HL-60 (cell line): ENCODE results near the gene PNPLA1.

ENCODE experiments used
- DNase-seq, 2 experiments: peaks; one replicate each; pipeline ENCODE4 v3.0.0-alpha.2; 2010 to 2020; ENCODE audit warnings: low read depth in 1 of 2, low spot score in 1 of 2
- H3K27ac ChIP-seq: fragments of 250-450 bp; sonication (Bioruptor Pico); replicated peaks from 2 replicates; pipeline ENCODE4 v1.5.1; 2020; ENCODE audit warnings: mild to moderate bottlenecking, moderate library complexity
- H3K27me3 ChIP-seq: fragments of 250-450 bp; sonication (Bioruptor Pico); 2 replicates; pipeline ENCODE4 v1.5.1; 2021; ENCODE audit warnings: mild to moderate bottlenecking, moderate library complexity; ENCODE audit not compliant: insufficient read depth, poor library complexity, severe bottlenecking
- H3K4me3 ChIP-seq: replicated peaks from 2 replicates; pipeline ENCODE4 v1.5.1; 2011; ENCODE audit warnings: mild to moderate bottlenecking, control low read depth, low read length; ENCODE audit not compliant: insufficient read depth
- GABPA ChIP-seq: IDR thresholded peaks from 2 replicates; pipeline ENCODE4 v1.6.1; 2012; ENCODE audit warnings: low read depth
- POLR2AphosphoS5 ChIP-seq: IDR thresholded peaks from 2 replicates; pipeline ENCODE4 v1.6.1; 2012; ENCODE audit warnings: low read depth
- SPI1 ChIP-seq: IDR thresholded peaks from 2 replicates; pipeline ENCODE4 v1.6.1; 2012; ENCODE audit warnings: low read depth, mild to moderate bottlenecking, borderline replicate concordance
- TF ChIP-seq, protein P1 (sequence below): IDR thresholded peaks from 2 replicates; pipeline ENCODE4 v1.6.1; 2012; ENCODE audit warnings: low read depth; ENCODE audit not compliant: insufficient replicate concordance
- TF ChIP-seq, protein P2 (sequence below): IDR thresholded peaks from one replicate; pipeline ENCODE4 v1.5.1; 2011; ENCODE audit warnings: low read length, control low read depth, inconsistent platforms; ENCODE audit not compliant: insufficient read depth

The PNPLA1 gene

DNA sequence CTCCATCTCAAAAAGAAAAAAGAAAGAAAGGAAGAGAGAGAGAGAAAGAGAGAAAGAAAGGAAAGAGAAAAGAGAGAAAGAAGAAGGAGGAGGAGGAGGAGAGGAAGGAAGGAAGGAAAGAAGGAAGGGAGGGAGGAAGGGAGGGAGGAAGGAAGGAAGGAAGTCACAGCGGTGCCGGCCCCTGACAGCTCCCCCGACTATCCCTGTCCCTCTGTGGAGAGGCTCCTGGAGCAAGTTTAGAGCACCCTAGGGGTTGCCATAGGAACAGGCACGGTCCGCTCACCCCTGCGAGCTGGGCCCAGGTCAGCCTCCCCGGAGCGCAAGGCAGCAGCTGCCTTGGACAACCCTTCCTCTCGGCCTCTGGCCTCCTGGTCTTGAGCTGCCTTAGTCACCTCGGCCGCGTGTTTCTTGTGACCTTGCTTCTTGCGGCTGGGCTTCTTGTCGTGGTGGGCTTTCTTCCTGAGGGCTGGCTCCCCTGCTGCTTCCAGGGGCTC is 60.0 kb downstream of the PNPLA1 start:
- H3K4me3 ChIP-seq = no peak overlapping the region
- no peak for DNase-seq
- TF ChIP-seq POLR2AphosphoS5 (no peak), GABPA (no peak), SPI1 (no peak)
- TF ChIP-seq, protein P1, sequence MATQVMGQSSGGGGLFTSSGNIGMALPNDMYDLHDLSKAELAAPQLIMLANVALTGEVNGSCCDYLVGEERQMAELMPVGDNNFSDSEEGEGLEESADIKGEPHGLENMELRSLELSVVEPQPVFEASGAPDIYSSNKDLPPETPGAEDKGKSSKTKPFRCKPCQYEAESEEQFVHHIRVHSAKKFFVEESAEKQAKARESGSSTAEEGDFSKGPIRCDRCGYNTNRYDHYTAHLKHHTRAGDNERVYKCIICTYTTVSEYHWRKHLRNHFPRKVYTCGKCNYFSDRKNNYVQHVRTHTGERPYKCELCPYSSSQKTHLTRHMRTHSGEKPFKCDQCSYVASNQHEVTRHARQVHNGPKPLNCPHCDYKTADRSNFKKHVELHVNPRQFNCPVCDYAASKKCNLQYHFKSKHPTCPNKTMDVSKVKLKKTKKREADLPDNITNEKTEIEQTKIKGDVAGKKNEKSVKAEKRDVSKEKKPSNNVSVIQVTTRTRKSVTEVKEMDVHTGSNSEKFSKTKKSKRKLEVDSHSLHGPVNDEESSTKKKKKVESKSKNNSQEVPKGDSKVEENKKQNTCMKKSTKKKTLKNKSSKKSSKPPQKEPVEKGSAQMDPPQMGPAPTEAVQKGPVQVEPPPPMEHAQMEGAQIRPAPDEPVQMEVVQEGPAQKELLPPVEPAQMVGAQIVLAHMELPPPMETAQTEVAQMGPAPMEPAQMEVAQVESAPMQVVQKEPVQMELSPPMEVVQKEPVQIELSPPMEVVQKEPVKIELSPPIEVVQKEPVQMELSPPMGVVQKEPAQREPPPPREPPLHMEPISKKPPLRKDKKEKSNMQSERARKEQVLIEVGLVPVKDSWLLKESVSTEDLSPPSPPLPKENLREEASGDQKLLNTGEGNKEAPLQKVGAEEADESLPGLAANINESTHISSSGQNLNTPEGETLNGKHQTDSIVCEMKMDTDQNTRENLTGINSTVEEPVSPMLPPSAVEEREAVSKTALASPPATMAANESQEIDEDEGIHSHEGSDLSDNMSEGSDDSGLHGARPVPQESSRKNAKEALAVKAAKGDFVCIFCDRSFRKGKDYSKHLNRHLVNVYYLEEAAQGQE = no peak
- TF ChIP-seq, protein P2, sequence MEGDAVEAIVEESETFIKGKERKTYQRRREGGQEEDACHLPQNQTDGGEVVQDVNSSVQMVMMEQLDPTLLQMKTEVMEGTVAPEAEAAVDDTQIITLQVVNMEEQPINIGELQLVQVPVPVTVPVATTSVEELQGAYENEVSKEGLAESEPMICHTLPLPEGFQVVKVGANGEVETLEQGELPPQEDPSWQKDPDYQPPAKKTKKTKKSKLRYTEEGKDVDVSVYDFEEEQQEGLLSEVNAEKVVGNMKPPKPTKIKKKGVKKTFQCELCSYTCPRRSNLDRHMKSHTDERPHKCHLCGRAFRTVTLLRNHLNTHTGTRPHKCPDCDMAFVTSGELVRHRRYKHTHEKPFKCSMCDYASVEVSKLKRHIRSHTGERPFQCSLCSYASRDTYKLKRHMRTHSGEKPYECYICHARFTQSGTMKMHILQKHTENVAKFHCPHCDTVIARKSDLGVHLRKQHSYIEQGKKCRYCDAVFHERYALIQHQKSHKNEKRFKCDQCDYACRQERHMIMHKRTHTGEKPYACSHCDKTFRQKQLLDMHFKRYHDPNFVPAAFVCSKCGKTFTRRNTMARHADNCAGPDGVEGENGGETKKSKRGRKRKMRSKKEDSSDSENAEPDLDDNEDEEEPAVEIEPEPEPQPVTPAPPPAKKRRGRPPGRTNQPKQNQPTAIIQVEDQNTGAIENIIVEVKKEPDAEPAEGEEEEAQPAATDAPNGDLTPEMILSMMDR = no peak
- no peak overlapping the region for H3K27ac ChIP-seq
- H3K27me3 ChIP-seq = peaks cover 5% of the 10 kb centered on the region

DNA sequence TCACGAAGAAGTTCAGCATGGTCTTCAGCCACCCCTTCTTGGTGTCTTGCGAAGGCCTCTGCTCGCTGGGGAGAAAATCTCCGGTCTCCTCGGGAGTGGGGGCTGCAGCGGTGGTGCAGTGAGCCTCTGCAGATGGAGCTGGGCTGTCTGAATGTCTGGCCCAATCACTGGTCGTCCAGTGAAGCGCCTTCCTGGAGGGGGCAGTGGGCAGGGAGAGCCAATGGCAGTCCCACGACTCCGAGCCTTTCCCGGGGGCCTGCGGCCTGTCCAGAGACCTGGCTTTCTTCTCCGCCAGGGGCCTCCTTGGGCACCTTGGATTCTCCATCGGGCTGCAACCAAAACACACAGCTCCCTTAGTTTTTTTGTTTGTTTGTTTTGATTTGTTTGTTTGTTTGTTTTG is 60.5 kb downstream of the PNPLA1 start:
- Histone ChIP-seq H3K4me3 (no peak overlapping the region), H3K27ac (no peak overlapping the region), H3K27me3 (peaks cover 5% of the 10 kb centered on the region)
- no peak for DNase-seq
- TF ChIP-seq SPI1 = no peak
- TF ChIP-seq, protein P1 = no peak
- no peak for TF ChIP-seq POLR2AphosphoS5
- no peak for TF ChIP-seq GABPA
- TF ChIP-seq, protein P2 = no peak

DNA sequence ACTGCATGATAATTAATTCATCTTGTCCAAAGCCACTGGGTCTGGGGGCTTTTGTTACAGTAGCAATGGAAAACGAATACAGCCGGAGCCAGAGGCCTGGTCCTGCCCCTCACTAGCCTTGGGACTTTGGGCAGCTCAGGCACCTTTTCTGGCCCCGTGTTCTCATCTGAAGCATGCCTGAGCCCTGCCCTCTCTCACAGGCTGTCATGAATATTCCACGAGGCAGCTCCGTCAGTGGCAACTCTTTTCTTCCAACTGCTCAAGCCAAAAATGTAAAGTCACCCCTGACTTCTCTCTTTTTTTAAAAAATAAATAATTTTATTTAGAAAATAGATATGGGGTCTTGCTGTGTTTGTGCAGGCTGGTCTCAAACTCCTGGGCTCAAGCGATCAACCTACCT is 61.5 kb downstream of the PNPLA1 start:
- TF ChIP-seq, protein P2 = no peak
- TF ChIP-seq GABPA (no peak), POLR2AphosphoS5 (no peak), SPI1 (no peak)
- TF ChIP-seq, protein P1 = no peak
- H3K4me3 ChIP-seq = no peak overlapping the region
- H3K27me3 ChIP-seq = peaks cover 5% of the 10 kb centered on the region
- H3K27ac ChIP-seq = no peak overlapping the region
- DNase-seq = no peak
